Parathyroid adenoma (tissue), 2 donors: ENCODE results near the gene UNC5C.

Experiments
- H2AFZ ChIP-seq: fragments of 300-600 bp; sonication (generic); one replicate; pipeline ENCODE4 v1.7.0; 2017; ENCODE audit warnings: antibody characterized with exemption, mild to moderate bottlenecking
- H3K27ac ChIP-seq: fragments of 300-600 bp; sonication (generic); one replicate; pipeline ENCODE4 v1.7.0; 2017
- H3K27me3 ChIP-seq: fragments of 300-600 bp; sonication (generic); one replicate; pipeline ENCODE4 v1.7.0; 2017; ENCODE audit warnings: low read length; ENCODE audit not compliant: control insufficient read depth, insufficient read depth
- H3K36me3 ChIP-seq: fragments of 300-600 bp; sonication (generic); one replicate; pipeline ENCODE4 v1.7.0; 2017; ENCODE audit warnings: low read length; ENCODE audit not compliant: control insufficient read depth, insufficient read depth
- H3K4me1 ChIP-seq: fragments of 300-600 bp; sonication (generic); one replicate; pipeline ENCODE4 v1.7.0; 2017; ENCODE audit warnings: control low read depth
- H3K4me2 ChIP-seq: fragments of 300-600 bp; sonication (generic); one replicate; pipeline ENCODE4 v1.7.0; 2017; ENCODE audit warnings: low read length
- H3K4me3 ChIP-seq: fragments of 300-600 bp; sonication (generic); one replicate; pipeline ENCODE4 v1.7.0; 2017; ENCODE audit warnings: low read depth, low read length
- H3K79me2 ChIP-seq: fragments of 300-600 bp; sonication (generic); one replicate; pipeline ENCODE4 v1.7.0; 2017; ENCODE audit warnings: control low read depth
- H3K9ac ChIP-seq: fragments of 300-600 bp; sonication (generic); one replicate; pipeline ENCODE4 v1.7.0; 2017; ENCODE audit warnings: mild to moderate bottlenecking
- H3K9me3 ChIP-seq: fragments of 300-600 bp; sonication (generic); one replicate; pipeline ENCODE4 v1.7.0; 2017; ENCODE audit warnings: low read length; ENCODE audit not compliant: control insufficient read depth
- CTCF ChIP-seq: fragments of 300-600 bp; sonication (generic); IDR thresholded peaks from one replicate; pipeline ENCODE4 v1.7.0; 2017; ENCODE audit warnings: antibody characterized with exemption, mild to moderate bottlenecking
- donor health status: primary hyperparathyroidism.

The UNC5C gene

GRCh38 chr4:95381843-95382580, 166.8 kb downstream of the UNC5C start:
- no peak overlapping the region for H2AFZ ChIP-seq
- H3K27ac ChIP-seq, result no peak overlapping the region
- no peak overlapping the region for H3K4me2 ChIP-seq
- no peak overlapping the region for H3K9ac ChIP-seq
- TF ChIP-seq CTCF, result no peak
- H3K4me1 ChIP-seq, result no peaks in the 10 kb centered on the region
- H3K9me3 ChIP-seq, result no peaks in the 10 kb centered on the region
- no peaks in the 10 kb centered on the region for H3K36me3 ChIP-seq
- H3K4me3 ChIP-seq, result no peak overlapping the region
- no peaks in the 10 kb centered on the region for H3K27me3 ChIP-seq
- no peaks in the 10 kb centered on the region for H3K79me2 ChIP-seq

GRCh38 chr4:95379633-95380032, 169.1 kb downstream of the UNC5C start:
- Histone ChIP-seq H3K4me1 (no peaks in the 10 kb centered on the region), H3K27me3 (no peaks in the 10 kb centered on the region), H3K9me3 (no peaks in the 10 kb centered on the region), H2AFZ (no peak overlapping the region), H3K4me2 (no peak overlapping the region), H3K9ac (no peak overlapping the region), H3K79me2 (no peaks in the 10 kb centered on the region), H3K4me3 (no peak overlapping the region), H3K36me3 (no peaks in the 10 kb centered on the region), H3K27ac (no peak overlapping the region)
- TF ChIP-seq CTCF, result no peak

GRCh38 chr4:95377366-95377900, 171.3 kb downstream of the UNC5C start:
- H3K27ac ChIP-seq, result no peak overlapping the region
- TF ChIP-seq CTCF, result no peak
- H3K9ac ChIP-seq, result no peak overlapping the region
- H3K4me3 ChIP-seq, result no peak overlapping the region
- no peak overlapping the region for H2AFZ ChIP-seq
- no peaks in the 10 kb centered on the region for H3K36me3 ChIP-seq
- H3K27me3 ChIP-seq, result no peaks in the 10 kb centered on the region
- no peak overlapping the region for H3K4me2 ChIP-seq
- no peaks in the 10 kb centered on the region for H3K79me2 ChIP-seq
- H3K9me3 ChIP-seq, result no peaks in the 10 kb centered on the region
- no peaks in the 10 kb centered on the region for H3K4me1 ChIP-seq

GRCh38 chr4:95371476-95372224, 177.1 kb downstream of the UNC5C start:
- TF ChIP-seq CTCF, result no peak
- no peaks in the 10 kb centered on the region for H3K36me3 ChIP-seq
- no peaks in the 10 kb centered on the region for H3K27me3 ChIP-seq
- no peak overlapping the region for H3K4me2 ChIP-seq
- no peak overlapping the region for H3K9ac ChIP-seq
- no peaks in the 10 kb centered on the region for H3K4me1 ChIP-seq
- H2AFZ ChIP-seq, result no peak overlapping the region
- no peak overlapping the region for H3K4me3 ChIP-seq
- H3K79me2 ChIP-seq, result no peaks in the 10 kb centered on the region
- no peak overlapping the region for H3K27ac ChIP-seq
- no peaks in the 10 kb centered on the region for H3K9me3 ChIP-seq
